Parathyroid adenoma (tissue), 2 donors: ENCODE measurements around the gene ADD2.

ENCODE experiments used
- H2AFZ ChIP-seq: fragments of 300-600 bp; sonication (generic); one replicate; pipeline ENCODE4 v1.7.0; 2017; ENCODE audit warnings: antibody characterized with exemption, mild to moderate bottlenecking
- H3K27ac ChIP-seq: fragments of 300-600 bp; sonication (generic); one replicate; pipeline ENCODE4 v1.7.0; 2017
- H3K27me3 ChIP-seq: fragments of 300-600 bp; sonication (generic); one replicate; pipeline ENCODE4 v1.7.0; 2017; ENCODE audit warnings: low read length; ENCODE audit not compliant: control insufficient read depth, insufficient read depth
- H3K36me3 ChIP-seq: fragments of 300-600 bp; sonication (generic); one replicate; pipeline ENCODE4 v1.7.0; 2017; ENCODE audit warnings: low read length; ENCODE audit not compliant: control insufficient read depth, insufficient read depth
- H3K4me1 ChIP-seq: fragments of 300-600 bp; sonication (generic); one replicate; pipeline ENCODE4 v1.7.0; 2017; ENCODE audit warnings: control low read depth
- H3K4me2 ChIP-seq: fragments of 300-600 bp; sonication (generic); one replicate; pipeline ENCODE4 v1.7.0; 2017; ENCODE audit warnings: low read length
- H3K4me3 ChIP-seq: fragments of 300-600 bp; sonication (generic); one replicate; pipeline ENCODE4 v1.7.0; 2017; ENCODE audit warnings: low read depth, low read length
- H3K79me2 ChIP-seq: fragments of 300-600 bp; sonication (generic); one replicate; pipeline ENCODE4 v1.7.0; 2017; ENCODE audit warnings: control low read depth
- H3K9ac ChIP-seq: fragments of 300-600 bp; sonication (generic); one replicate; pipeline ENCODE4 v1.7.0; 2017; ENCODE audit warnings: mild to moderate bottlenecking
- H3K9me3 ChIP-seq: fragments of 300-600 bp; sonication (generic); one replicate; pipeline ENCODE4 v1.7.0; 2017; ENCODE audit warnings: low read length; ENCODE audit not compliant: control insufficient read depth
- CTCF ChIP-seq: fragments of 300-600 bp; sonication (generic); IDR thresholded peaks from one replicate; pipeline ENCODE4 v1.7.0; 2017; ENCODE audit warnings: antibody characterized with exemption, mild to moderate bottlenecking
- donor health status: primary hyperparathyroidism.

ADD2 gene

GRCh38 chr2:70807828-70808118, 39.8 kb upstream of the ADD2 start:
- Histone ChIP-seq H3K4me1 (no peaks in the 10 kb centered on the region), H3K27me3 (no peaks in the 10 kb centered on the region), H3K4me2 (no peak overlapping the region), H3K4me3 (no peak overlapping the region), H3K79me2 (no peaks in the 10 kb centered on the region), H3K9ac (no peak overlapping the region), H3K27ac (no peak overlapping the region), H3K9me3 (no peaks in the 10 kb centered on the region), H3K36me3 (no peaks in the 10 kb centered on the region), H2AFZ (no peak overlapping the region)
- no peak for TF ChIP-seq CTCF

- no peak for TF ChIP-seq CTCF
- Histone ChIP-seq H3K27me3 (no peaks in the 10 kb centered on the region), H3K9me3 (no peaks in the 10 kb centered on the region)
These were observed 39.3 kb upstream of the ADD2 start for GRCh38 chr2:70807102-70807827.

GRCh38 chr2:70806620-70807019, 38.6 kb upstream of the ADD2 start:
- Histone ChIP-seq H3K4me3 (no peak overlapping the region), H3K27ac (no peak overlapping the region), H3K9me3 (no peaks in the 10 kb centered on the region), H3K79me2 (no peaks in the 10 kb centered on the region), H3K4me1 (no peaks in the 10 kb centered on the region), H3K4me2 (no peak overlapping the region), H3K9ac (no peak overlapping the region), H3K36me3 (no peaks in the 10 kb centered on the region), H2AFZ (no peak overlapping the region), H3K27me3 (no peaks in the 10 kb centered on the region)
- no peak for TF ChIP-seq CTCF

More at GRCh38 chr2:70807102-70807827, 39.3 kb upstream of the ADD2 start:
- no peak overlapping the region for H2AFZ ChIP-seq
- H3K9ac ChIP-seq = no peak overlapping the region
- no peaks in the 10 kb centered on the region for H3K79me2 ChIP-seq
- no peak overlapping the region for H3K27ac ChIP-seq
- no peaks in the 10 kb centered on the region for H3K36me3 ChIP-seq
- H3K4me2 ChIP-seq = no peak overlapping the region
- H3K4me3 ChIP-seq = no peak overlapping the region
- H3K4me1 ChIP-seq = no peaks in the 10 kb centered on the region

- Histone ChIP-seq H3K9me3 (no peaks in the 10 kb centered on the region), H3K4me1 (no peaks in the 10 kb centered on the region), H3K27ac (no peak overlapping the region), H3K4me2 (no peak overlapping the region), H3K27me3 (no peaks in the 10 kb centered on the region), H3K79me2 (no peaks in the 10 kb centered on the region), H3K4me3 (no peak overlapping the region), H2AFZ (no peak overlapping the region), H3K36me3 (no peaks in the 10 kb centered on the region), H3K9ac (no peak overlapping the region)
- no peak for TF ChIP-seq CTCF
These were observed 38.0 kb upstream of the ADD2 start for GRCh38 chr2:70806013-70806412.

- no peak overlapping the region for H3K27ac ChIP-seq
- H3K79me2 ChIP-seq = no peaks in the 10 kb centered on the region
- H3K4me2 ChIP-seq = no peak overlapping the region
- no peaks in the 10 kb centered on the region for H3K36me3 ChIP-seq
- no peak overlapping the region for H2AFZ ChIP-seq
- H3K9ac ChIP-seq = no peak overlapping the region
- H3K9me3 ChIP-seq = no peaks in the 10 kb centered on the region
- TF ChIP-seq CTCF = no peak
- no peak overlapping the region for H3K4me3 ChIP-seq
- H3K27me3 ChIP-seq = no peaks in the 10 kb centered on the region
- H3K4me1 ChIP-seq = no peaks in the 10 kb centered on the region
These were observed 33.7 kb upstream of the ADD2 start for GRCh38 chr2:70801607-70802263.
